K562 (cell line): ENCODE results near the gene RAD54L. TPM values are rescaled to one million over a fixed set of nuclear protein-coding genes. Genes with fewer than 3 reads are reported as not detected.

Experiments used
- ATAC-seq: fragments of 200-7000 bp; cut with Tn5 transposase; 3 replicates; pipeline ENCODE4 v1.9.1; 2020; ENCODE audit warnings: moderate library complexity
- BruUV-seq: library from RNA; stranded (reverse); fragments of 400-500 nt; replicated peaks from 2 replicates; lab custom pipeline; 2021; lab: Mats Ljungman, UMichigan
- CTCF ChIA-PET: fragments of 300-600 bp; formaldehyde crosslinking; extraction: SDS; loops from one replicate; lab custom pipeline; 2021; ENCODE audit warnings: low intra/inter-chr PET ratio; lab: Yijun Ruan, JAX
- POLR2A ChIA-PET: fragments of 300-600, 350-650 bp; sonication (Branson Sonifier 250); formaldehyde crosslinking; extraction: SDS; loops from one replicate; lab custom pipeline; 2021; ENCODE audit warnings: antibody characterized with exemption, inconsistent platforms; lab: Yijun Ruan, JAX
- DNase-seq, 4 experiments: peaks; one replicate each; pipeline versions ENCODE4 v3.0.0 to v3.0.0-alpha.2; 2011 to 2018; ENCODE audit warnings: low spot score in 3 of 4, mixed read lengths in 3 of 4; ENCODE audit errors: extremely low read depth in 1 of 4
- FAIRE-seq: peaks from 2 replicates; lab custom pipeline; 2011; peaks lifted over from hg19 to GRCh38; lab: Jason Lieb, UNC
- H2AFZ ChIP-seq: 2 replicates; pipeline ENCODE4 v1.6.0; 2011; ENCODE audit warnings: low read depth, low read length, control low read depth, inconsistent platforms
- H3K27ac ChIP-seq: fragments of 200-600 bp; 3 replicates; pipeline ENCODE4 v1.8.0; 2011; ENCODE audit warnings: low read depth, mild to moderate bottlenecking, control low read depth, inconsistent platforms, low read length, moderate library complexity, mixed read lengths; ENCODE audit errors: extremely low read depth
- H3K27me3 ChIP-seq, 2 experiments: fragments of 300-600 bp in 1 of 2; 2 replicates in 1 of 2; 3 replicates in 1 of 2; pipeline versions ENCODE4 v1.6.0 to v1.8.0; 2011; ENCODE audit warnings: inconsistent platforms in 2 of 2, low read length in 2 of 2, mild to moderate bottlenecking in 1 of 2, mixed read lengths in 1 of 2, moderate library complexity in 1 of 2; ENCODE audit not compliant: control insufficient read depth in 2 of 2, insufficient read depth in 2 of 2
- H3K36me3 ChIP-seq: fragments of 300-600 bp; 3 replicates; pipeline ENCODE4 v1.8.0; 2011; ENCODE audit warnings: mild to moderate bottlenecking, low read length, inconsistent platforms; ENCODE audit not compliant: control insufficient read depth, insufficient read depth
- H3K4me1 ChIP-seq, 2 experiments: fragments of 200-600 bp in 1 of 2; replicated peaks in 1 of 2; 2 replicates in 1 of 2; 3 replicates in 1 of 2; pipeline versions ENCODE4 v1.5.1 to v1.8.0; 2011; ENCODE audit warnings: inconsistent platforms in 2 of 2, low read length in 2 of 2, mild to moderate bottlenecking in 1 of 2, mixed read lengths in 1 of 2, moderate library complexity in 1 of 2; ENCODE audit not compliant: control insufficient read depth in 2 of 2, insufficient read depth in 2 of 2
- H3K4me2 ChIP-seq: 2 replicates; pipeline ENCODE4 v1.6.1; 2011; ENCODE audit warnings: low read length, control low read depth, inconsistent platforms, mixed read lengths; ENCODE audit not compliant: insufficient read depth
- H3K4me3 ChIP-seq: fragments of 200-600 bp; sonication (generic), shearing (Covaris generic); 2 replicates; pipeline ENCODE4 v1.5.1; 2016; ENCODE audit warnings: control low read depth, inconsistent platforms
- H3K79me2 ChIP-seq: fragments of 200-600 bp; 3 replicates; pipeline ENCODE4 v1.8.0; 2011; ENCODE audit warnings: low read length, inconsistent platforms; ENCODE audit not compliant: control insufficient read depth, insufficient read depth
- H3K9ac ChIP-seq, 2 experiments: 2 replicates each; pipeline versions ENCODE4 v1.6.0 to v1.6.1; 2011; ENCODE audit warnings: low read depth in 2 of 2, low read length in 2 of 2, control low read depth in 1 of 2, inconsistent platforms in 1 of 2, mild to moderate bottlenecking in 1 of 2, mixed read lengths in 1 of 2; ENCODE audit not compliant: insufficient read depth in 1 of 2
- H3K9me1 ChIP-seq: one replicate; pipeline ENCODE4 v1.6.0; 2011; ENCODE audit warnings: inconsistent platforms, mild to moderate bottlenecking, low read length, moderate library complexity; ENCODE audit not compliant: control insufficient read depth, insufficient read depth
- H3K9me3 ChIP-seq: replicated peaks from 2 replicates; pipeline ENCODE4 v1.5.1; 2011; ENCODE audit warnings: low read depth, low read length, inconsistent platforms; ENCODE audit not compliant: control insufficient read depth, insufficient read depth
- H4K20me1 ChIP-seq: replicated peaks from 2 replicates; pipeline ENCODE4 v1.6.1; 2011; ENCODE audit warnings: low read length, inconsistent platforms, mixed read lengths; ENCODE audit not compliant: control insufficient read depth, insufficient read depth
- EGR1 ChIP-seq: fragments of 450-650 bp; conservative IDR thresholded peaks from 2 replicates; pipeline ENCODE4 v1.6.1; 2017; ENCODE audit warnings: mild to moderate bottlenecking
- ETS1 ChIP-seq: conservative IDR thresholded peaks from 2 replicates; pipeline ENCODE4 v1.6.1; 2011; ENCODE audit warnings: low read depth, mild to moderate bottlenecking, low read length; ENCODE audit not compliant: control insufficient read depth
- ETV5 ChIP-seq: sonication (generic); formaldehyde crosslinking; IDR thresholded peaks from 2 replicates; pipeline ENCODE4 v1.4.0; 2020; ENCODE audit warnings: low read depth, mild to moderate bottlenecking, missing genetic modification reagents
- FOXA1 ChIP-seq: fragments of 450-650 bp; IDR thresholded peaks from 2 replicates; pipeline ENCODE4 v1.6.1; 2016; ENCODE audit warnings: mild to moderate bottlenecking, borderline replicate concordance
- KHSRP ChIP-seq: fragments of 450-650 bp; IDR thresholded peaks from 2 replicates; pipeline ENCODE4 v1.6.1; 2017
- KLF1 ChIP-seq: fragments of 450-650 bp; IDR thresholded peaks from 2 replicates; pipeline ENCODE4 v1.6.1; 2016; ENCODE audit warnings: missing genetic modification characterization, missing compliant biosample characterization
- LCOR ChIP-seq: sonication (generic); formaldehyde crosslinking; IDR thresholded peaks from 2 replicates; pipeline ENCODE4 v1.8.0; 2022; ENCODE audit warnings: mild to moderate bottlenecking, missing genetic modification reagents
- MAX ChIP-seq: sonication (generic); formaldehyde crosslinking; IDR thresholded peaks from 2 replicates; pipeline ENCODE4 v1.9.0; 2022; ENCODE audit warnings: mild to moderate bottlenecking, missing genetic modification reagents
- MNT ChIP-seq, 2 experiments: fragments of 450-650 bp; conservative IDR thresholded peaks; 2 replicates each; pipeline ENCODE4 v1.6.1; 2017; ENCODE audit warnings: mild to moderate bottlenecking in 2 of 2, moderate library complexity in 2 of 2
- NR1H2 ChIP-seq: sonication (generic); formaldehyde crosslinking; IDR thresholded peaks from 2 replicates; pipeline ENCODE4 v1.4.0; 2020; ENCODE audit warnings: mild to moderate bottlenecking, missing genetic modification reagents
- POLR2AphosphoS5 ChIP-seq: IDR thresholded peaks from 2 replicates; pipeline ENCODE4 v1.6.1; 2011; ENCODE audit warnings: mild to moderate bottlenecking, low read depth, low read length, moderate library complexity; ENCODE audit not compliant: control insufficient read depth, insufficient read depth
- SAFB ChIP-seq: fragments of 200-400 bp; formaldehyde crosslinking; IDR thresholded peaks from 2 replicates; pipeline ENCODE4 v1.6.1; 2017; ENCODE audit warnings: low read depth, low read length, borderline replicate concordance
- SMAD4 ChIP-seq: fragments of 250-450 bp; sonication (Bioruptor Pico); conservative IDR thresholded peaks from 2 replicates; pipeline ENCODE4 v1.8.0; 2021; ENCODE audit warnings: inconsistent platforms, mild to moderate bottlenecking, moderate library complexity
- TAF1 ChIP-seq: IDR thresholded peaks from 2 replicates; pipeline ENCODE4 v1.6.1; 2011; ENCODE audit warnings: mild to moderate bottlenecking, low read length, moderate library complexity; ENCODE audit not compliant: insufficient read depth, control insufficient read depth, severe bottlenecking; ENCODE audit errors: extremely low read depth
- ZBTB26 ChIP-seq: fragments of 450-650 bp; formaldehyde crosslinking; IDR thresholded peaks from 2 replicates; pipeline ENCODE4 v1.4.0; 2022; ENCODE audit warnings: missing genetic modification characterization
- WGBS: fragments of 100-300 bp; shearing (Covaris generic); methylation state at CpG from one replicate; pipeline ENCODE4 v1.1.6; 2016; ENCODE audit warnings: low coverage, mixed read lengths; ENCODE audit not compliant: insufficient coverage; ENCODE audit errors: missing lambda C conversion rate; 5-methylcytosine and 5-hydroxymethylcytosine counted together
- in situ Hi-C: fragments of 300-500 bp; cut with MboI; formaldehyde crosslinking; loops from 4 replicates; pipeline ENCODE4 v1.15.0; 2018; ENCODE audit warnings: inconsistent platforms, mixed read lengths
- intact Hi-C: fragments of 100-400 bp; cut with micrococcal nuclease; formaldehyde crosslinking; loops from 2 replicates; pipeline ENCODE4 v1.14.2; 2022
- polyA plus RNA-seq, 8 experiments: library from polyadenylated mRNA; depleted of rRNA in 4 of 8; stranded (reverse) in 5 of 8; unstranded in 3 of 8; fragments of >200 nt; fragmentation: Nextera tagmentation in 2 of 8; fragmentation: Illumina TruSeq in 1 of 8; extraction: Ambion mirVana in 2 of 8; extraction: Trizol in 1 of 8; gene quantifications; 2 replicates each; pipeline versions ENCODE4 v1.2.1 to v1.2.3, GENCODE V29; 2011 to 2014; ENCODE audit warnings: inconsistent platforms in 1 of 8, missing spikeins in 1 of 8
- total RNA-seq, 7 experiments: library from RNA; depleted of rRNA in 6 of 7; stranded (reverse); fragments of >200 nt in 6 of 7; fragmentation: Illumina TruSeq in 2 of 7; extraction: Trizol in 2 of 7; gene quantifications; 2 replicates each; pipeline versions ENCODE4 v1.2.1 to v1.2.3, GENCODE V29; 2011 to 2021; ENCODE audit warnings: low replicate concordance in 1 of 7

RAD54L gene
- total and polyA plus RNA-seq, 9 of the 15 experiments (the other 6 are each of a cell fraction or from before 2014, with no cell fraction given), result 17.9 to 92.3 (median 37.5) TPM

GRCh38 chr1:46301406-46301807 lies 53.8 kb downstream of the RAD54L start (continued):
- TF ChIP-seq KLF1 (tag) (no peak), MAX (CRISPR knock-in tag) (peak; percentile 60; the same call in 1 of the 2 replicates), POLR2AphosphoS5 (no peak), KHSRP (no peak), ZBTB26 (CRISPR knock-in tag) (peak; percentile 3; the same call in 1 of the 2 replicates), LCOR (no peak)

GRCh38 chr1:46301808-46302640 lies 54.5 kb downstream of the RAD54L start:
- ATAC-seq (peak; percentile 60), FAIRE-seq (no peak), DNase-seq (peak; percentile 74 to 77 (median 76))
- ChIA-PET POLR2A (interaction anchor here (1.9 to 22.1 kb wide), 3 partner anchors 18 to 46 kb away, joined by 10 to 410 read pairs (median 18); no protein-coding TSS in a partner anchor), CTCF (interaction anchor here (0.6 to 0.8 kb wide), 2 partner anchors 46 to 421 kb away, joined by 3 to 8 read pairs; no protein-coding TSS in a partner anchor)
- Histone ChIP-seq H3K4me2 (peak overlapping the region; percentile 97), H3K27ac (peak overlapping the region; percentile 96), H3K4me3 (peak overlapping the region; percentile 76), H3K36me3 (peaks cover 49% of the 10 kb centered on the region), H3K27me3 (no peaks in the 10 kb centered on the region), H3K9me3 (no peaks in the 10 kb centered on the region), H2AFZ (peak overlapping the region; percentile 96), H3K9me1 (peaks cover 4% of the 10 kb centered on the region), H3K4me1 (peaks cover 27 to 33% of the 10 kb centered on the region in 2 experiments; a peak in 4 of 5 replicates), H4K20me1 (peaks cover 19% of the 10 kb centered on the region), H3K9ac (peak overlapping the region; percentile 98 to 100), H3K79me2 (peaks cover 98% of the 10 kb centered on the region)
- WGBS, result under 1% methylated on average over 78 of the region's 79 CpGs
- intact Hi-C loops, result loop anchor here (1.0 to 5.0 kb wide), 3 partner anchors 15 to 55 kb away; partner anchors contain the start of gene RAD54L
- no TSS peak for BruUV-seq
- in situ Hi-C loops, result no loop called here
- TF ChIP-seq ETV5 (CRISPR knock-in tag) (peak; percentile 55; the same call in 1 of the 2 replicates), FOXA1 (no peak), SAFB (peak; percentile 30; the same call in 1 of the 2 replicates), MNT (conservative IDR thresholded peaks at IDR 0.05) (peak in 1 of 2 experiments; percentile 34; a peak in 1 of 4 replicates), EGR1 (no peak), SMAD4 (CRISPR knock-in tag) (no peak; the same call in 1 of the 2 replicates), TAF1 (peak; percentile 44), ETS1 (peak; percentile 33), NR1H2 (no peak; the same call in 1 of the 2 replicates)
